ENCODE data around the gene SUGCT.

- TF ChIP-seq CTCF (IDR thresholded peaks at IDR 0.05) (no peak), POLR2A (IDR thresholded peaks at IDR 0.05) (no peak)
These were observed 425.9 kb downstream of the SUGCT start for GRCh38 chr7:40560672-40561071.
